ENCODE data around the gene GSG1L.

The GSG1L gene

GRCh38 chr16:27771201-27771910 is 292.2 kb downstream of the GSG1L start:
- no peak overlapping the region for H3K4me3 ChIP-seq (replicated peaks; ENCODE audit: low read depth, low read length)
- no peaks in the 10 kb centered on the region for H3K36me3 ChIP-seq (ENCODE audit: control insufficient read depth, insufficient read depth, low read length)
- no peaks in the 10 kb centered on the region for H3K27me3 ChIP-seq (replicated peaks; ENCODE audit: control insufficient read depth, insufficient read depth, low read length)
- no peak for DNase-seq (ENCODE audit: extremely low read depth, insufficient read length)
- TF ChIP-seq CTCF (IDR thresholded peaks at IDR 0.05; ENCODE audit: insufficient read depth, low read length, poor library complexity, severe bottlenecking), result no peak

GRCh38 chr16:27770271-27771196 is 293.0 kb downstream of the GSG1L start:
- no peak for DNase-seq (ENCODE audit: extremely low read depth, insufficient read length)
- Histone ChIP-seq H3K36me3 (ENCODE audit: control insufficient read depth, insufficient read depth, low read length) (no peaks in the 10 kb centered on the region), H3K27me3 (replicated peaks; ENCODE audit: control insufficient read depth, insufficient read depth, low read length) (no peaks in the 10 kb centered on the region), H3K4me3 (replicated peaks; ENCODE audit: low read depth, low read length) (no peak overlapping the region)
- no peak for TF ChIP-seq CTCF (IDR thresholded peaks at IDR 0.05; ENCODE audit: insufficient read depth, low read length, poor library complexity, severe bottlenecking)

- DNase-seq (ENCODE audit: extremely low read depth, insufficient read length), result no peak
- Histone ChIP-seq H3K27me3 (replicated peaks; ENCODE audit: control insufficient read depth, insufficient read depth, low read length) (no peaks in the 10 kb centered on the region), H3K36me3 (ENCODE audit: control insufficient read depth, insufficient read depth, low read length) (no peaks in the 10 kb centered on the region), H3K4me3 (replicated peaks; ENCODE audit: low read depth, low read length) (no peak overlapping the region)
- TF ChIP-seq CTCF (IDR thresholded peaks at IDR 0.05; ENCODE audit: insufficient read depth, low read length, poor library complexity, severe bottlenecking), result no peak
Observed at GRCh38 chr16:27769561-27770255, 293.8 kb downstream of the GSG1L start.

- Histone ChIP-seq H3K36me3 (ENCODE audit: control insufficient read depth, insufficient read depth, low read length) (no peaks in the 10 kb centered on the region), H3K27me3 (replicated peaks; ENCODE audit: control insufficient read depth, insufficient read depth, low read length) (no peaks in the 10 kb centered on the region), H3K4me3 (replicated peaks; ENCODE audit: low read depth, low read length) (no peak overlapping the region)
- no peak for DNase-seq (ENCODE audit: extremely low read depth, insufficient read length)
- no peak for TF ChIP-seq CTCF (IDR thresholded peaks at IDR 0.05; ENCODE audit: insufficient read depth, low read length, poor library complexity, severe bottlenecking)
Observed at GRCh38 chr16:27768651-27769272, 294.8 kb downstream of the GSG1L start.

GRCh38 chr16:27767971-27768591 is 295.4 kb downstream of the GSG1L start:
- Histone ChIP-seq H3K4me3 (replicated peaks; ENCODE audit: low read depth, low read length) (no peak overlapping the region), H3K27me3 (replicated peaks; ENCODE audit: control insufficient read depth, insufficient read depth, low read length) (no peaks in the 10 kb centered on the region), H3K36me3 (ENCODE audit: control insufficient read depth, insufficient read depth, low read length) (no peaks in the 10 kb centered on the region)
- no peak for DNase-seq (ENCODE audit: extremely low read depth, insufficient read length)
- no peak for TF ChIP-seq CTCF (IDR thresholded peaks at IDR 0.05; ENCODE audit: insufficient read depth, low read length, poor library complexity, severe bottlenecking)
